ENCODE data around the gene ANKRD2.

DNA sequence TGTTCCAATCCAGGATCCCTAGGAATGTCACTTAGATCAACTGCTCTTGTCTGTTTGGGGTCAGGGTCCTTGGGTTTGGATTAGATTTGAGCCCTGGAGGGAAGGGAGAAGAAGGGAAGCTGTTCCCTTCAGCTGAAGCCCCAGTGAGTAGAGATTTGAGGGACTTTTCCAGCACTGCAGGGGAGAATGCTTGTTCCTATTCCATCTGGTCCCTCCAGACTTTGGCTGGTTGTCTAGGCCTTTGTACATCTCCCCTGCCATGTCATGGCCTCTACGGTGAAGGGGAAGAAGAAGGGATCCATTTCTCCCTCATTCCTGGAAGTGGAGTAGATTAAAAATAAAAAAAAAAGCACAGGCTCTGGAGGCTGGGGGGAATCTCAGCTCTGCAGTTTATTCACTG, 28.0 kb downstream of the ANKRD2 start:
- TF ChIP-seq EZH2 (IDR thresholded peaks at IDR 0.05; ENCODE audit: insufficient read depth, poor library complexity, severe bottlenecking) (no peak), EZH2phosphoT487 (IDR thresholded peaks at IDR 0.05; ENCODE audit: insufficient read depth, low read depth) (no peak)

All from GM23248 (cell line).